GM12891 (cell line): Measurements from ENCODE around the gene ERVH48-1.

Experiments
- POLR2A ChIP-seq: IDR thresholded peaks from 2 replicates; pipeline ENCODE4 v1.6.1; 2011; ENCODE audit warnings: low read depth, low read length, control low read depth
- POLR2AphosphoS5 ChIP-seq: IDR thresholded peaks from 2 replicates; pipeline ENCODE4 v1.6.1; 2011; ENCODE audit warnings: low read depth, low read length, control low read depth
- TAF1 ChIP-seq: IDR thresholded peaks from 2 replicates; pipeline ENCODE4 v1.6.1; 2011; ENCODE audit warnings: low read depth, low read length, control low read depth

DNA sequence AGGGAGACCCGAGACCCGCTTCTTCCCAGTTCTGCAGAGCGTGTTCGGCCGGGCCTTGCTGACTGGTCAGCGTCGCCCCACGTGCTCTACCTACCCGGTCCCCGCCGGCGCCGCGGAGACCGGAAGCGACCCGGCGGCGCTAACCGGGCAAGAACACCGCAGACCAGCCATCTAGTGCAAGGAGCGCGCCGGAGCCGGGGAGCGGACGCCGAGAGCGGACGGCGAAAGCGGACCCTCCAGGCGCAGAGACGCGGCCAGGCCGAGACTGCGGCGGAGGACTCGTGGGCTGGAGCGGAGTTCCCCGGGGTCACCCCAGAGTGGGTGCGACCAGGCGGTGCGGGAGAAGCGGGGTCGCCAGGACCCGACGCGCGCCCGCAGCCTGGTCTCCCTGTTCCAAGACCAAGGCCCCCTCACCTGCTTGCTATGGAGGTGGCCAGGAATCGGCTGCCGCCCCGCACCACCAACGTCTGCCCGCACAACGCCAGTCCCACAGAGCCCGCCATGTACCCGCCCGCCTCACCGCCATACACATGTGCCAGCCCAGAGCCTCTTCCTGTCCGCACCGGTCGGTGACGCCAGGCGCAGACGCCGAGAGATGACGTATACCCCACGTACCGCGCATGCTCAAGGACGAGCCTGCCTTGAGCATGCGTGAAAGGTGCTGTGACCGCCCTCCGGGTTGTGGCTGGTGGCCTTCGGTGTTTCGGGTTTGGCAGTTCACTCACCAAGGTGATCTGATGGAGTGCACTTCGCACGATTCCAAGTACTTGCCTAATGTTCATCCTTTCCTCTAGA is 46.2 kb downstream of the ERVH48-1 start, which contains the start of gene WDR4:
- TF ChIP-seq POLR2A: peak; percentile 98
- peak; percentile 99 for TF ChIP-seq POLR2AphosphoS5
- TF ChIP-seq TAF1: peak; percentile 99
